ENCODE results near the gene L3MBTL2. TPM values are rescaled to one million over a fixed set of nuclear protein-coding genes. Genes with fewer than 3 reads are reported as not detected.
A peak's percentile ranks its signal among the peaks of the same experiment; 100 is the strongest.

The L3MBTL2 gene
- total and polyA plus RNA-seq, 2 of the 13 experiments (the other 11 are each of a cell fraction or from before 2014, with no cell fraction given), result 13.8 to 33.7 TPM

- intact Hi-C loops (cut with micrococcal nuclease; ENCODE audit: unreplicated experiment), result no loop called here
- 46% methylated on average over 2 of the region's 2 CpGs for WGBS (ENCODE audit: low lambda C conversion rate)
- Histone ChIP-seq H3K4me3 (replicated peaks in 1 of 3; ENCODE audit: insufficient read depth in 1 of 3, low read depth in 2 of 3, low read length in 3 of 3) (no peak overlapping the region), H2AFZ (ENCODE audit: low read length) (no peak overlapping the region), H3K9ac (ENCODE audit: insufficient read depth, low read depth, low read length) (no peak overlapping the region), H3K9me3 (ENCODE audit: low read length) (no peaks in the 10 kb centered on the region), H3K4me2 (ENCODE audit: low read depth, low read length) (no peak overlapping the region), H3K27ac (ENCODE audit: extremely low read length, insufficient read depth, low read length) (no peak overlapping the region), H3K4me1 (ENCODE audit: insufficient read depth, low read length) (peaks cover 18% of the 10 kb centered on the region), H3K36me3 (replicated peaks in 1 of 2; ENCODE audit: control insufficient read depth in 1 of 2, insufficient read depth in 2 of 2, low read length in 2 of 2) (no peaks in the 10 kb centered on the region), H4K20me1 (ENCODE audit: insufficient read depth, low read length) (no peaks in the 10 kb centered on the region), H3K27me3 (ENCODE audit: control insufficient read depth in 1 of 2, insufficient read depth in 2 of 2, low read length in 2 of 2) (no peaks in the 10 kb centered on the region), H3K79me2 (ENCODE audit: insufficient read depth, low read length) (no peaks in the 10 kb centered on the region)
- BruUV-seq (replicated peaks), result no TSS peak
- in situ Hi-C loops (cut with HindIII; ENCODE audit: extremely low pct_ligation_motif_present, low pct_unique_long_range_greater_than_20kb), result no loop called here
- ChIA-PET CTCF (ENCODE audit: low intra/inter-chr PET ratio, low total read pairs) (no interaction called here), POLR2A (interaction anchor here (0.5 kb wide), 1 partner anchor 190 kb away, joined by 3 read pairs; the partner anchor contains the start of gene TEF)
- ATAC-seq (peak; percentile 55), DNase-seq (ENCODE audit: low spot score) (peak; percentile 21), FAIRE-seq (peak; percentile 57)
- TF ChIP-seq KDM5A (IDR thresholded peaks at IDR 0.05; ENCODE audit: borderline replicate concordance, low read length), result no peak
- TF ChIP-seq ZNF292 (CRISPR knock-in tag; IDR thresholded peaks at IDR 0.05; ENCODE audit: borderline replicate concordance, low read depth), result no peak
- 0 out of 2 replicates have a peak, but pooled peaks have one; percentile 32 for TF ChIP-seq ZFP91 (CRISPR knock-in tag; IDR thresholded peaks at IDR 0.05; ENCODE audit: borderline replicate concordance)
- 0 out of 2 replicates have a peak, but pooled peaks have one; percentile 55 for TF ChIP-seq ZNF362 (CRISPR knock-in tag; IDR thresholded peaks at IDR 0.05; ENCODE audit: borderline replicate concordance)
- TF ChIP-seq NR2F6 (IDR thresholded peaks at IDR 0.05), result peak; percentile 68; the same call in 1 of the 2 replicates
- peak; percentile 81 for TF ChIP-seq NR2F6 (CRISPR knock-in tag; IDR thresholded peaks at IDR 0.05)
- peak; percentile 36; the same call in 1 of the 2 replicates for TF ChIP-seq GATAD2A (CRISPR knock-in tag; IDR thresholded peaks at IDR 0.05)
- no peak for TF ChIP-seq ZNF224 (CRISPR knock-in tag; IDR thresholded peaks at IDR 0.05)
- TF ChIP-seq ZNF558 (CRISPR knock-in tag; IDR thresholded peaks at IDR 0.05; ENCODE audit: borderline replicate concordance), result no peak
- peak in 1 of 2 experiments; percentile 51; a peak in 2 of 4 replicates for TF ChIP-seq NR2F1 (CRISPR knock-in tag; IDR thresholded peaks at IDR 0.05)
- TF ChIP-seq HOXA3 (CRISPR knock-in tag; IDR thresholded peaks at IDR 0.05), result no peak
- peak; percentile 27; the same call in 1 of the 2 replicates for TF ChIP-seq NR2C2 (CRISPR knock-in tag; IDR thresholded peaks at IDR 0.05; ENCODE audit: borderline replicate concordance)
- TF ChIP-seq TAF15 (IDR thresholded peaks at IDR 0.05; ENCODE audit: low read depth, low read length, poor library complexity, severe bottlenecking), result no peak
- TF ChIP-seq PCBP2 (optimal IDR thresholded peaks at IDR 0.05; ENCODE audit: low read depth, low read length, poor library complexity, severe bottlenecking), result no peak
- TF ChIP-seq RARA (CRISPR knock-in tag; IDR thresholded peaks at IDR 0.05), result 0 out of 2 replicates have a peak, but pooled peaks have one; percentile 28
- peak; percentile 41; the same call in 1 of the 2 replicates for TF ChIP-seq ZNF460 (CRISPR knock-in tag; IDR thresholded peaks at IDR 0.05; ENCODE audit: borderline replicate concordance)
- no peak for TF ChIP-seq ZNF784 (CRISPR knock-in tag; IDR thresholded peaks at IDR 0.05; ENCODE audit: borderline replicate concordance)
- no peak for TF ChIP-seq NFE2 (CRISPR knock-in tag; IDR thresholded peaks at IDR 0.05)
Observed at GRCh38 chr22:41191467-41191866, 13.6 kb upstream of the L3MBTL2 start.
